GM21367 (cell line): ENCODE results near the gene C2orf49.

Source experiments
- ATAC-seq: cut with Tn5 transposase; IDR thresholded peaks from one replicate; pipeline ENCODE4 v1.9.1; 2021; ENCODE audit not compliant: unreplicated experiment

C2orf49 gene

GRCh38 chr2:105381101-105381668 is 43.8 kb downstream of the C2orf49 start:
- no peak for ATAC-seq

DNA sequence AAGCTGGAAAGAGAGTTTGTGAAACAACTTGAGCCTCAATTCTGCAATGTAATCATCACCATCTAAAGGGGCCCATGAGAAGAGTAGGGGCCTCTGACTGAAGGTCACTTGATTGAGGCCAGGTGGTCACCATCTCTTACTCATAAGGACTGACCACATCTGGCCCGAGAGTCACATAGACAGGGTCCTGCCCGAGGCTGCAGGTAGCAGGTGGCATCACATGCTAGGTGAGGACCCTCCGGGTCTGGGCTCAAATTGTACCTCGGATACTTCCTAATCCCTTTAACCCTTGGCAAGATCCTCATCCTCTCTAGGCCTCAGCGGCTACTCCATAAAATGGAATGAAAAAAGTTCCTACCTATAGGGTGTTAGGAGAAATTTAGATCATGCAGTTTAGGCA is 44.8 kb downstream of the C2orf49 start:
- ATAC-seq = no peak

- no peak for ATAC-seq
Observed at GRCh38 chr2:105383432-105384166, 46.3 kb downstream of the C2orf49 start.

GRCh38 chr2:105384216-105384615 is 46.9 kb downstream of the C2orf49 start:
- no peak for ATAC-seq

DNA sequence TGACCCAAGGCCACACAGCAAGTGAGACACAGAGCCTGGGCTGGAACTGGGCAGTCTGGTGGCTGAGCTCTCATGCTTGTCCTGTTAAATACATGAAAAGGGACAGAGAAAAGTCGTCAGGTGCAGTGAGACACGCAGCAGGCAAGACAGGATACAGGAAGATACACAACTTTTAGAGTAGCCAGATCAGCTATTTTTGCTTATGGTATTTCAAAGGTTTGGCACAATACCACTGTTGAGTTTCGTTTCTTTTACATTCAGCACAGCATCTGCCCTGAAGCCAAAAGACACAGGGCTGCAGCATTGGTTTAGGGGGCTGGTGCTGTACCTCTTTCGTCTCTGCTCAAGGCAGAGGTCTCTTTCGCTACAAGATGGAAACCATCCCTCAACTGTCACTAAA is 47.5 kb downstream of the C2orf49 start:
- ATAC-seq = no peak

- ATAC-seq = no peak
Observed at GRCh38 chr2:105385731-105386540, 48.6 kb downstream of the C2orf49 start.

- ATAC-seq = no peak
Observed at GRCh38 chr2:105387225-105387624, 49.9 kb downstream of the C2orf49 start.

DNA sequence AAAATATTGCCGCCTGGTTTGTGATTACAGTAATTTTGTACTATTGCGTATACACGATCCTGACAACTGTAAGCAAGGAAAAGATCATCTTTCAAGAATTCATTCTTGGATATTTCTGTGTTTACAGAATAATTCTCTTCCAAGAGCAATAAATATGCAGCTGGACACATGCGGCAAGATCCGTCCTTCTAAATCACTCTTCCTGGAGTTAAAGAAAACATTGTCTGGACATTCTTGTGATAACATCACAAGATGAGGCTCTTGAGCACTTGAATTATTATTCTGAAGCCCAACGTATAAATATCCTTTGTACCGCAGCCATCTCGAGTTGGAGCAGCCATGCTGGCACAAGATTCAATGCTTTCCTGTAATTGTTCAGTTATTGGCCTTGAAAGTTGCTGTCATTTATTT is 51.6 kb downstream of the C2orf49 start:
- ATAC-seq = no peak

GRCh38 chr2:105390454-105390853 is 53.1 kb downstream of the C2orf49 start:
- ATAC-seq = no peak

GRCh38 chr2:105391058-105391627 is 53.8 kb downstream of the C2orf49 start:
- ATAC-seq = no peak

GRCh38 chr2:105391763-105392662 is 54.7 kb downstream of the C2orf49 start:
- no peak for ATAC-seq

GRCh38 chr2:105393373-105394055 is 56.2 kb downstream of the C2orf49 start:
- no peak for ATAC-seq

- no peak for ATAC-seq
Observed at GRCh38 chr2:105394951-105395611, 57.7 kb downstream of the C2orf49 start.

DNA sequence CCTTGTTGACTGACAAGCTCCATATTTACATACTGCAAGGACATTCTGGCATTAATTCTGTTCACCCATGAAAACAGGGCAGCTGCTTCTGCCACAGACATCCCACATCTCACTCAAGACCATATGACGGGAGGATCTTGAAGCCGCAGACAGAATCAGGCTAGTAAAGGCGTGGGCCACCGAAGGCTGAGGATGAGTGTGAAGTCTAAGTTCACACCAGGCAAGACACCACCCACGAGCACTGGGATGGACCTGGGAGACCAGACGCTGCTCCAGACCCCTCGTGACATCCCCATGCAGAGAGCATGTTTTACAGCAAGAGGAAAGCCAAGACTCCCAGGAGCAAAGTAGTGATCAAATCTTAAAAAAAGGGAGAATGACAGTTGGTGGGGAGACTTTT is 58.4 kb downstream of the C2orf49 start:
- no peak for ATAC-seq

DNA sequence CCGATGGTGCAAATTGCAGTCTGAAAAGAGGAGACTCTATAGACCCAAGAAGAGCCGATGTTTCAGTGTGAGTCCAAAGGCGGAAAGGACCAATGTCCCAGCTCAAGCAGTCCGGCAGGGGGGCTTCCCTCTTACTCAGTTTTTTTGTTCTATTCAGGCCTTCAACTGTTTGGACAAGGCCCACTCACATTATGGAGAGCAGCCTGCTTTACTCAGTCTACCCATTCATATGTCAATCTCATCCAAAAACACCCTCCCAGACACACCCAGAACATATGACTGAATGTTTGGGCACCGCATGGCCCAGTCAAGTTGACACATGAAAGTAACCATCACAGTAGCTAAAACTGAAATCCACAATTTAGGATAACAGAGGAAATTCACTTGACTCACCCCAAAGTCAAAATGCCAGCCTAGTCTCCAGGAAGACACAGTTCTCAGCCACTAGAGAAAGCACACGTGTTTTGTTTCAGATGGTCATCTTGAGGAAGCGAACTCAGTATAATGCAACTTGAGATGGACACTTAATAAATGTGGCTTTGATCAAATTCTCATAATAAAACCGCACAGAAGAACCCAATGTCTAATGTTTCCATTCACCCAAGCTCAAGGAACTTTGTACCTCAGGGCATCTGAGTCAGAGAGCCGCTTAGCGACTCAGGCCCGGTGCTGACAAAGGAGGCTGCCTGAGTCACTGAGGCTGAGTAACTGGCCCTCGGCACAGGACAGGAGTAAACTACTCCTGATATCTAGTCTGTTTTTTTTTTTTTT is 59.1 kb downstream of the C2orf49 start:
- no peak for ATAC-seq

- ATAC-seq = no peak
Observed at GRCh38 chr2:105397025-105397722, 59.8 kb downstream of the C2orf49 start.

DNA sequence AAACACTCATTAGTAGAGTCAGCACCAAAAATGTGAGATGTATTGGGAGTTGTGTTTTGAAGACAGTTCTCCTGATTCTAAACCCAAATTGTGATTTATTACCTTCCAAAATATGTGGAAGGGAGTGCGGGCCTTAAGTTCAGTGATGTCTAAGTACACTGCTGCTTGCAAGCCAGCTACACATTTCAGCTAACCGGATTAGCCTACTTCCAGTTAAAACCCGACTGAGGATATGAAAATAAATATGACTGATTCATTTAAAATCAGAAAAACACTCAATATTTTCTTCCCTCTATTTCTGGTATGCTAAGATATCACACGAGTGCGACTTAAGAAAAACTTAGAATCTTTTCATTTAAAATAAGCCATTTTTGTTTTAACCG is 60.6 kb downstream of the C2orf49 start:
- ATAC-seq = no peak
